ENCODE results near the gene ARL6IP5.

DNA sequence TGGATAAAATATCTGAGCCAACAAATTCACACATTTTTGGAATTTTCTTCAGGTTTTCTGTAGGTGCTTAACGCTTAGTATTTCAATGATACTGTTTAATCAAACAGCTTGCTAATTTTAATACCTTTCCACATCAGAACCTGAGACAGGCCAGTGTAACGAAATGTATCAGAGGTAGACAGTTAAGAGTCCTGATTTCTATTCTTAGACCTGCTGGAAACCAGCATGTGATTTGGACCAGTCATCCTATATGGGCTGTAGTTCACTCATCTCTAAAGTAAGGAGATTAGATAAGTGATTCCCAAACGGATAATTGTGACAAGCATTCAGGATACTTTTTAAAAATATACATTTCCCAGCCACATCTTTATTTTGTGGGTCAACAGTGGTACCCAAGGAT lies 18.4 kb downstream of the ARL6IP5 start:
- TF ChIP-seq, protein P1, sequence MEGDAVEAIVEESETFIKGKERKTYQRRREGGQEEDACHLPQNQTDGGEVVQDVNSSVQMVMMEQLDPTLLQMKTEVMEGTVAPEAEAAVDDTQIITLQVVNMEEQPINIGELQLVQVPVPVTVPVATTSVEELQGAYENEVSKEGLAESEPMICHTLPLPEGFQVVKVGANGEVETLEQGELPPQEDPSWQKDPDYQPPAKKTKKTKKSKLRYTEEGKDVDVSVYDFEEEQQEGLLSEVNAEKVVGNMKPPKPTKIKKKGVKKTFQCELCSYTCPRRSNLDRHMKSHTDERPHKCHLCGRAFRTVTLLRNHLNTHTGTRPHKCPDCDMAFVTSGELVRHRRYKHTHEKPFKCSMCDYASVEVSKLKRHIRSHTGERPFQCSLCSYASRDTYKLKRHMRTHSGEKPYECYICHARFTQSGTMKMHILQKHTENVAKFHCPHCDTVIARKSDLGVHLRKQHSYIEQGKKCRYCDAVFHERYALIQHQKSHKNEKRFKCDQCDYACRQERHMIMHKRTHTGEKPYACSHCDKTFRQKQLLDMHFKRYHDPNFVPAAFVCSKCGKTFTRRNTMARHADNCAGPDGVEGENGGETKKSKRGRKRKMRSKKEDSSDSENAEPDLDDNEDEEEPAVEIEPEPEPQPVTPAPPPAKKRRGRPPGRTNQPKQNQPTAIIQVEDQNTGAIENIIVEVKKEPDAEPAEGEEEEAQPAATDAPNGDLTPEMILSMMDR (IDR thresholded peaks at IDR 0.05): no peak
- no peak for TF ChIP-seq POLR2A (IDR thresholded peaks at IDR 0.05)
